Measurements from ENCODE around the gene ARG2.
A peak's percentile ranks its signal among the peaks of the same experiment; 100 is the strongest.

Gene ARG2

GRCh38 chr14:67694791-67695393 lies 75.2 kb downstream of the ARG2 start:
- ATAC-seq: peak; percentile 87 to 91

GRCh38 chr14:67695394-67695949 lies 75.8 kb downstream of the ARG2 start, which contains the start of gene RDH11:
Gene RDH11, minus strand, starts transcription at chr14:67695764. Its CDS starts 61 bp downstream, at chr14:67695703.
- ATAC-seq: peak; percentile 89 to 90

- no peak for ATAC-seq
Measured at GRCh38 chr14:67697006-67697405, 77.3 kb downstream of the ARG2 start.

GRCh38 chr14:67698179-67698578 lies 78.5 kb downstream of the ARG2 start:
- ATAC-seq: no peak
